GDM1 (cell line): ENCODE data around the gene ATP6V0E1.

Experiments
- DNase-seq: peaks from one replicate; lab custom pipeline; 2025; lab: John Stamatoyannopoulos, UW

The ATP6V0E1 gene

GRCh38 chr5:172956936-172957335 lies 26.6 kb upstream of the ATP6V0E1 start:
- no peak for DNase-seq

- DNase-seq, result no peak
Observed at GRCh38 chr5:172957458-172957857, 26.1 kb upstream of the ATP6V0E1 start.

- peak; percentile 46 for DNase-seq
Observed at GRCh38 chr5:172958331-172959046, 25.1 kb upstream of the ATP6V0E1 start.

- no peak for DNase-seq
Observed at GRCh38 chr5:172959824-172960799, 23.5 kb upstream of the ATP6V0E1 start.

GRCh38 chr5:172969921-172970320 lies 13.7 kb upstream of the ATP6V0E1 start:
- DNase-seq, result no peak

GRCh38 chr5:172971482-172971881 lies 12.1 kb upstream of the ATP6V0E1 start:
- DNase-seq, result no peak

- DNase-seq, result no peak
Observed at GRCh38 chr5:172972552-172972951, 11.0 kb upstream of the ATP6V0E1 start.

GRCh38 chr5:172973127-172973916 lies 10.2 kb upstream of the ATP6V0E1 start:
- no peak for DNase-seq

GRCh38 chr5:172973931-172974330 lies 9.6 kb upstream of the ATP6V0E1 start:
- no peak for DNase-seq

- no peak for DNase-seq
Observed at GRCh38 chr5:172975289-172975688, 8.3 kb upstream of the ATP6V0E1 start.

GRCh38 chr5:172979778-172980177 lies 3.8 kb upstream of the ATP6V0E1 start:
- DNase-seq, result no peak

GRCh38 chr5:172981931-172982330 lies 1.6 kb upstream of the ATP6V0E1 start:
- no peak for DNase-seq

GRCh38 chr5:172984244-172984953 lies 828 bp downstream of the ATP6V0E1 start:
- peak; percentile 45 for DNase-seq

GRCh38 chr5:172985596-172985995 lies 2.0 kb downstream of the ATP6V0E1 start:
- no peak for DNase-seq

GRCh38 chr5:172988276-172988675 lies 4.7 kb downstream of the ATP6V0E1 start:
- DNase-seq, result no peak

GRCh38 chr5:172990776-172991175 lies 7.2 kb downstream of the ATP6V0E1 start:
- DNase-seq, result no peak

GRCh38 chr5:172994405-172994804 lies 10.8 kb downstream of the ATP6V0E1 start:
- DNase-seq, result no peak

- no peak for DNase-seq
Observed at GRCh38 chr5:172999372-172999973, 15.9 kb downstream of the ATP6V0E1 start.

GRCh38 chr5:172999974-173000373 lies 16.4 kb downstream of the ATP6V0E1 start:
- no peak for DNase-seq

- no peak for DNase-seq
Observed at GRCh38 chr5:173001229-173001841, 17.8 kb downstream of the ATP6V0E1 start.

- no peak for DNase-seq
Observed at GRCh38 chr5:173003360-173003759, 19.8 kb downstream of the ATP6V0E1 start.
